MV-4-11 (cell line): Measurements from ENCODE around the gene MPC1L.

Source experiments
- DNase-seq: peaks from one replicate; lab custom pipeline; 2025; lab: John Stamatoyannopoulos, UW

The MPC1L gene

GRCh38 chrX:40628506-40628905 is 5.3 kb downstream of the MPC1L start:
- peak; percentile 38 for DNase-seq

- DNase-seq, result peak; percentile 25
Measured at GRCh38 chrX:40632199-40632598, 9.0 kb downstream of the MPC1L start.

DNA sequence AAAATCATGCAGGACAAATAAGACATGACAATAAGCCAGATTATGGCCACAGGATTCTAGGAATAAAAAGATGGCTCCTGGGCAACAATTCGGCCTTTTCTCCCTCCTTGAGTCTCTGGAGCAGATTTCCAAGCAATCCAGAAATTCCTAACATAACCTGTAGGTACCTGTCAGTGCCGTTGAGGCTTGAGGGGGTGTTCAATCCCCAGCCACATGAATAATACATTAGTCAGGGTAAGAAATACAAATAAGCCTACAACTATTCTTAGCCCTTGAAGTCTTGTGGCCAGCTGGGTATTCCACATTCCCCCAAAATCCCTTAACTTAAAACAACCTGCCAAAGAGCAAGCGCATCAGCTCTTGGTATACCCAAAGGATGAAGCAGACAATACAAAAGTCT is 14.5 kb downstream of the MPC1L start:
- DNase-seq, result no peak

DNA sequence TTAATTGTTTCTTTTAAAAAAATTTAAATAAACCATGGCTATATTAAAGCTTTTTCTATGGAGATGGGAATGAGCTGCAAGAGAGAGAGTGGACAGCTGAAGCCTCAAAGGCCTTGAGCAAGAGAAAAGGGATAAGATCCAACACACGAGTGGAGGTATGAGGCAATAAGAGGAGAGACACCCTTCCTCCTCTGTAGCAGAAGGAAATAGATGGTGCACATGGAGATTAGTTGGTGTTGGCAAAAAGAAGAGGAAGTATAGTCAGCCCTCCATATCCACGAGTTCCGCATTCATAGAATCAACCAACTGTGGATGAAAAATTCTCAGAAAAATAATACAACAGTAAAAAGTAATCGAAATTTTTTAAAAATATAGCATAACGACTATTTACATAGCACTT is 20.9 kb downstream of the MPC1L start:
- DNase-seq, result peak; percentile 93

GRCh38 chrX:40644821-40645358 is 21.7 kb downstream of the MPC1L start:
- DNase-seq, result peak; percentile 89

DNA sequence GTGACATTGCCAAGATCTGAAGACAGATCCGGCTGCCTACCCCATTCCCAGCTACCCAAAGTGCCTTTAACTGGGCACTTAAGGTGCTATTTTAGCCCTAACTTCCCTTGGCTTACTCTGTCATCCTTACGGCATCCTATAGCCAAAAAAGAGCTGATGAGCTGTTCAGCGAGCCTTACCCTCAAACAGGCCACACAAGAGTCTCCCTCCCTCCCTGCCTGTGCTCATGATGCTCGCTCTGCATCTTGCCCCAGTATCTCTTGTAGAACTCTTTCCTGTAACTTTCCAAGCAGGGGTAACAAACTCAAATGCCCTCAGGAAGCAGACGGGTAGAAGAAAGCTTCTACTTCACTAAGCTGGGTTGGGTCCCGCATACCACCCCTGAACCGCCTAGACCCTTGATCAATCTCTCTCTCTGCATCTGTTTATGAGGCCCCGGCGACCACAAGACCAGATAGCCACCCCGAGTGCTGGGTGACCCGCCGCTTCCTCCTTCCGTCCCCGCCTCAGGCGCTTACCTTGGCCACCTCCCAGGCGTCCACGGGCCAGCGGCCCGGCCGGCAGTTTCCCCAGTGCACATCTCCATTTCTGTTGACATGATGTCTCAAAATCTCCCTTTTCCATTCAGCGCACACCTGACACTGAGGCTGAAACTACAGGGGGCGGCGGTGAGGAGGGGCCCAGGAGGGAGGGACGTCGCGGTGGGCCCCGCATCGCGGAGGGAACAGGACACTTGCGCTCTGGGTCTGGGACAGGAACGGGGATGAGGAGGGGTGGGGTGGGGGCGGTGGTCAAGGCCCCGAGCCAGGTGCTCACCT is 23.5 kb downstream of the MPC1L start:
- peak; percentile 12 for DNase-seq

GRCh38 chrX:40647307-40648197 is 24.3 kb downstream of the MPC1L start, which contains the start of gene CXorf38:
CXorf38 (minus strand) TSS chrX:40647561; CDS start chrX:40647520, 41 bp downstream.
- peak; percentile 82 for DNase-seq

DNA sequence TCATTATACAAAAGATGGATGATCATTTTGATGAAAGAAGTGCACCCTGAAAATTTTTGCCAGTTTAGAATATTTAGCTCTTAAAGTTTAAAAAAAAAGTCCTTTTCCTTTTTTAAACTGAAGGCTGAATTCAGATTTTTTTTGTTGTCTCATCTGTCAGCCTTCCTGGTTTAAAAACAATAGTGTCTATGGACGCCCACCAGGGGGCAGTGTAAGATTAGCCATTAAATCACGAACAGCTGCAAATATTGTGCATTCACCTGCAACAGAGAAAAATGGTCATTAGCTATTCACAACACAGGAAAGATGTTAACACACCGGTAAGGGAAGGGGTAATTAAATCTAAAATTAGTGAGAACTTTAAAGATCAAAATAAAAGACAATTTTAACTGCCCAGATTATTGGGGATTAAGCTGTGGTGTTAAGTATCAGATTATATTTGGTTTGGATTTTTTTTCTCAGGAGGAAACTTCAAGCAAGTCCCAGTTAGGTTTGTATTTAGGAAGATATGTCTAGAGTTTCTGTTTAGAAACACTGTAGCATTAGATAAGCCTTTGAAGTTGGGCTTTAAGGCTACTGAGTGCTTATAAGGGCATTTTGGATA is 28.5 kb downstream of the MPC1L start:
- peak; percentile 27 for DNase-seq

DNA sequence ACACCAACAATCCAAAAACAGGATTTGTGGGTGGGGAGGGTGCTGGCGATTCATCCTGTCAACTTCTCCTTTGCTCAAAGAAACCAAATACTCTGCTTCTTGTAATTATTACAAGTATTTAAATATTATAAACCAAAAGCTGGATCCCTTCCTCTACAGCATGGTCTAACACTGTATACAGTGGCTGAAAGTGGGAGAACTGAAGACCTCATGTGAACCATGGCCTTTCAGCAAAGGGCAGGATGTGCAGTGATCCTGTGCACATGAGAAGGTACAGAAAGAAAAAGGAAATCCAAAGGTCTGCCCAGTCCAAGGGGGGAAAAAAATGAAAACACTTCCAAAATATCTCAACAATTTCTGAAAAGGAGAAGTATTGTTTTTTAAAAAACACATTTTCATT is 29.4 kb downstream of the MPC1L start:
- no peak for DNase-seq

DNA sequence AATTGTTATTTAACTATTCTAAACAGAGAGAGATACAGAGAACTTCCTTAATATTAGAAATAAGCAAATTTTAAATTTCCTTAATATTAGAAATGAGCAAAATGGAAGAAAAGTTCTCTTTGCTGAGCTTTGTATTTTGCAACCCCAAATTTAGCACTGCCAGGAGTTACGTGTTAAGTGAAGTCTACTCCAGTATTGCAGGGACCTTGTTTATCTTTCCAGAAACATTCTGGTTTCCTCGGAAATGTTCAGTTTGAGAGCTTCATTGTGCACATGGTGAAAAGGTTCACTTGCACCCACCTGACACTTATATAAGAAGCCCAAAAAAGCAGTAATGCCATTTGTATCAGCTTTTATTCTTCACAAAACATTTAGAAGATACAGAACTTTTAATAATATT is 30.3 kb downstream of the MPC1L start:
- no peak for DNase-seq

- DNase-seq, result no peak
Measured at GRCh38 chrX:40660381-40660780, 37.2 kb downstream of the MPC1L start.

DNA sequence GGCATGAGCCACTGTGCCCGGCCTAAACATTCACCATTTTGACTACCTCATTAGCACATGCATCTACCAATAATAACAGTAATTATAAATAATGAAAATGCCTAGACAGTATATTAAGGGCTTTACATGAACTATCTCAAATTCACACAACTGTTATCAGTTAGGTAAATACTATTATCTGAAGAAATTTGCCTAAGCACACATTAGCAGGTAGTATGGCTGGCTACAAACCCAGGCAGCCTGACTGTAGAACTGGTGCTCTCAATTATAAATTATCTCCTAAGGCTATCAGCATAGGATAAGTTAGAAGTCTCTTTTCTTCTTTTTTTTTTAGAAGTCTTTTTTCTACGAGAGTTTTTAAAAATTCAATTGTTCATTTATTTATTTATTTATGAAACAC is 38.3 kb downstream of the MPC1L start:
- no peak for DNase-seq

GRCh38 chrX:40663078-40663740 is 40.0 kb downstream of the MPC1L start:
- DNase-seq, result no peak

DNA sequence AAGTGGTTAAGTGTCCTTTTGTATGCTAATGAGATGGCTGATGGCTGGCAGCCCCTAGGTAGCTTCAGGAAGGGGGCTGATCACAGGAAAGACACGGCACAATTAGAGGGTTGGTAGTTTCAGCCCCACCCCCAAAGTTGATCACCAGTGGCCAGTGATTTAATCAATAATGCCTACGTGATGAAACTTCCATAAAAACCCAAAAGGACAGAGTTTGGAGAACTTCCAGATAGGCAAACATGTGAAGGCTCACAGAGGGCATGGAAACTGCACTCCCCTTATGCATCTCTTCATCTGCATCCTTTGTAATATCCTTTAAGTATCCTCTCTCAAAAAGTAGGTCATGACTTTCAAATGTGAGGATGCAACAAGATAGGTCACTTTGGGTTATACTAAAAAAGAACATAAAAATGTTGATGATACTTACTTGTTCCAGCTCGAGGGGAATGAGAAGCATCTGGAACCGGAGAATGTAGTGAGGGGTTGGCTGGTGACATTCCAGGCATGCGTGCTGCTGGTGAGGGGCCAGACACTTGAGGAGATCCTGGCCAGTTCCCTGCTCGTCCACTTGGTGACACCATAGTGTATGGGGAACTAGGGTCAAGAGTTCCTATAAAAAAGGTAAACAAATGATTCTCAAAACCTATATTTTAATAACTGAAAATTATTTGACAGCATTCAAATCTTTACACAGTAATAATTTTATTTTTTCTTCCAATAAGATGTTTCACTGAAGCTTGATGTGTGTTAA is 40.8 kb downstream of the MPC1L start:
- no peak for DNase-seq

- DNase-seq, result no peak
Measured at GRCh38 chrX:40671126-40671525, 47.9 kb downstream of the MPC1L start.
